C4-2B (cell line): ENCODE measurements around the gene CUEDC2.

ENCODE experiments used
- CTCF ChIP-seq: fragments of 450-650 bp; conservative IDR thresholded peaks from 2 replicates; pipeline ENCODE4 v1.5.1; 2017; ENCODE audit warnings: mild to moderate bottlenecking
- ZFX ChIP-seq: fragments of 450-650 bp; IDR thresholded peaks from 2 replicates; pipeline ENCODE4 v1.6.1; 2017

GRCh38 chr10:102408131-102408727, 24.1 kb downstream of the CUEDC2 start:
- TF ChIP-seq CTCF, result no peak
- TF ChIP-seq ZFX, result no peak
